Esophagus (tissue), 2 donors: ENCODE measurements around the gene AP1B1. TPM values are rescaled to one million over a fixed set of nuclear protein-coding genes. Genes with fewer than 3 reads are reported as not detected.

Source experiments
- H3K27ac ChIP-seq, 2 donors: one replicate each; pipeline ENCODE4 v1.5.1; 2013; ENCODE audit warnings: low read depth in 2 of 2, mild to moderate bottlenecking in 2 of 2, inconsistent platforms in 1 of 2, low read length in 1 of 2, moderate library complexity in 1 of 2
- H3K27me3 ChIP-seq, 2 donors: one replicate each; pipeline ENCODE4 v1.6.1; 2013; ENCODE audit warnings: low read length in 2 of 2, control low read depth in 1 of 2, mild to moderate bottlenecking in 1 of 2; ENCODE audit not compliant: insufficient read depth in 2 of 2, control insufficient read depth in 1 of 2
- H3K36me3 ChIP-seq, 2 donors: one replicate each; pipeline ENCODE4 v1.6.1; 2013; ENCODE audit warnings: low read length in 1 of 2; ENCODE audit not compliant: control insufficient read depth in 2 of 2, insufficient read depth in 2 of 2
- H3K4me1 ChIP-seq, 2 donors: one replicate each; pipeline ENCODE4 v1.6.1; 2013; ENCODE audit warnings: low read length in 1 of 2; ENCODE audit not compliant: control insufficient read depth in 2 of 2, insufficient read depth in 2 of 2
- H3K4me3 ChIP-seq, 2 donors: one replicate each; pipeline ENCODE4 v1.5.1; 2013; ENCODE audit warnings: low read length in 2 of 2, mild to moderate bottlenecking in 2 of 2, low read depth in 1 of 2, moderate library complexity in 1 of 2
- H3K9me3 ChIP-seq, 2 donors: one replicate each; pipeline ENCODE4 v1.6.1; 2013; ENCODE audit warnings: mild to moderate bottlenecking in 2 of 2, low read depth in 1 of 2, low read length in 1 of 2, moderate library complexity in 1 of 2; ENCODE audit not compliant: control insufficient read depth in 2 of 2, insufficient read depth in 1 of 2
- WGBS, 2 donors: extraction: QIAGEN DNeasy Blood & Tissue Kit; methylation state at CpG; one replicate each; pipeline ENCODE4 v1.1.7; 2013; 5-methylcytosine and 5-hydroxymethylcytosine counted together
- polyA plus RNA-seq, 2 donors: library from polyadenylated mRNA; stranded (reverse); fragments of 200-250 nt; gene quantifications; one replicate each; pipeline ENCODE4 v1.2.3, GENCODE V29; 2013
- donor health status: healthy with polysubstance abuse.
- donor health status: Bipolar disorder and iron deficiency.

AP1B1 gene
- polyA plus RNA-seq, 2 donors = 32.0 to 44.6 TPM

- Histone ChIP-seq H3K27ac (no peak overlapping the region), H3K9me3 (no peaks in the 10 kb centered on the region), H3K36me3 (peaks cover 3 to 24% of the 10 kb centered on the region in 2 donors), H3K4me3 (no peak overlapping the region), H3K4me1 (no peaks in the 10 kb centered on the region), H3K27me3 (no peaks in the 10 kb centered on the region)
Measured at GRCh38 chr22:29323641-29324040, 64.7 kb downstream of the AP1B1 start.

GRCh38 chr22:29320546-29320945 is 67.8 kb downstream of the AP1B1 start:
- no peaks in the 10 kb centered on the region for H3K9me3 ChIP-seq
- H3K36me3 ChIP-seq = no peaks in the 10 kb centered on the region
- no peaks in the 10 kb centered on the region for H3K4me1 ChIP-seq
- 65 to 70% methylated on average over 1 of the region's 1 CpG for WGBS, 2 donors
- H3K4me3 ChIP-seq = no peak overlapping the region
- peaks cover 0 to 2% of the 10 kb centered on the region in 2 donors for H3K27me3 ChIP-seq
- H3K27ac ChIP-seq = no peak overlapping the region

- H3K4me1 ChIP-seq = peaks cover 2 to 11% of the 10 kb centered on the region in 2 donors
- peaks cover 0 to 15% of the 10 kb centered on the region in 2 donors for H3K27me3 ChIP-seq
- H3K36me3 ChIP-seq = no peaks in the 10 kb centered on the region
- H3K4me3 ChIP-seq = no peak overlapping the region
- H3K27ac ChIP-seq = no peak overlapping the region
- no peaks in the 10 kb centered on the region for H3K9me3 ChIP-seq
- WGBS, 2 donors = 79 to 85% methylated on average over 2 of the region's 2 CpGs
Measured at GRCh38 chr22:29319072-29319471, 69.3 kb downstream of the AP1B1 start.

DNA sequence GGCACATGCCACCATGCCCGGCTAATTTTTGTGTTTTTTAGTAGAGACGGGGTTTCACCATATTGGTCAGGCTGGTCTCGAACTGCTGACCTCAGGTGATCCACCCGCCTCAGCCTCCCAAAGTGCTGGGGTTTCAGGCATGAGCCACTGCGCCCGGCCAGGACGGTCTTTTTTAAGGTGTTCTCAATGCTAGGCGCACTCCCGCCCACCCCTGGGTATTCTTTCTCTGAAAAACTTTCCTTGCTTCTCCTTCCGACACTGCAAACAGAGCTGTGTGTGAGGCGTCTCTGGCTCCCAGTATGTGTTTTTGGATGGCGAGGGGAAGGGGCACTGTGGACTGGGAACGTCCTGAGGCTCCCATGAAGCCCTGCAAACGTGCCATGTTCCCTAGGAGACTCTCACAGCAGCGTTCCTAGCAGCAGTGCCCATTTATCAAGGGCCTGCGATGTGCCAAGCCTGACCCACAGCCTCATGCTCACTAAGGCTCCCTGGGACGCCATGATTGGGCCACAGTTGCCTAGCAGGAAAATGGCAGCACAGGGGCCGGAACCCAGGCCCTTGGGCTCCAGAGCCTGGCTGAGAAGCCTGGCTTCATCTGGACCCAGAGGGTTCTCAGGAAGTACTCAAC is 70.4 kb downstream of the AP1B1 start:
- no peaks in the 10 kb centered on the region for H3K9me3 ChIP-seq
- no peaks in the 10 kb centered on the region for H3K36me3 ChIP-seq
- peaks cover 6 to 22% of the 10 kb centered on the region in 2 donors for H3K4me1 ChIP-seq
- no peak overlapping the region for H3K4me3 ChIP-seq
- H3K27me3 ChIP-seq = peaks cover 0 to 20% of the 10 kb centered on the region in 2 donors
- 92 to 94% methylated on average over 18 of the region's 18 CpGs for WGBS, 2 donors
- no peak overlapping the region for H3K27ac ChIP-seq

DNA sequence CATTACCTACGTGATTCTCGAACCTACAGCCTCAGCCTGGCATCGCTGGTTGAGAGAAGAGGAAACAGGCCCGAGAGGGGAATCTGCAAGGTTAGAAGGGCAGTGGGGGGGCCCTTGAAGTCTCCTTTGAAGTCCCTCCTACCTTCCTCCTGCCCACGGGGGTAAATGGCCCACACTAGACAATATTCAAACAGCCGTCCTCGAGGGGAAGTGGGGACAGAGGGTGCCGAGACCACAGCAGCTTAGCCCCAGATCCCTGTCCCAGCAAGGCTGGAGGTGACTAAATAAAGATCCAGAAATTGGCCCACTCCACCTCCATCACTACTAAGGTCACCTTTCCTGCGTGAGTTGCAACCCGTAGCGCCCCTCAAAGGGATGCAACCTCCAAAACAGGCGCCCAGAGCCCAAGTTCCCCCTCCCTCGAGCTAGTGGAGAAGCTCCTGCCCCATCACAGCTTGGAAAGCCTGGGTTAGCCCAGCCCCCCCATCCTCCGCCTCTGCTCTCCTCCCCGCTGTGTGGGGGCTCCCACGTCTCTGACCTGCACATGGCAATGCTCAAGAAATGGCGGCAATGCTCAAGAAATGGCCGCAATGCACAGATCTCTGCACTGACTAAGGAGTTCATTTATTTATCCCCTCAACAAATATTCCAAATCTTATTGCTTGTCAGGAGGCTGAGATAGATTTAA is 72.1 kb downstream of the AP1B1 start:
- no peaks in the 10 kb centered on the region for H3K36me3 ChIP-seq
- H3K9me3 ChIP-seq = no peaks in the 10 kb centered on the region
- no peak overlapping the region for H3K4me3 ChIP-seq
- H3K4me1 ChIP-seq = peaks cover 8 to 27% of the 10 kb centered on the region in 2 donors
- 63 to 67% methylated on average over 18 of the region's 18 CpGs for WGBS, 2 donors
- H3K27me3 ChIP-seq = peaks cover 0 to 20% of the 10 kb centered on the region in 2 donors
- H3K27ac ChIP-seq = no peak overlapping the region

DNA sequence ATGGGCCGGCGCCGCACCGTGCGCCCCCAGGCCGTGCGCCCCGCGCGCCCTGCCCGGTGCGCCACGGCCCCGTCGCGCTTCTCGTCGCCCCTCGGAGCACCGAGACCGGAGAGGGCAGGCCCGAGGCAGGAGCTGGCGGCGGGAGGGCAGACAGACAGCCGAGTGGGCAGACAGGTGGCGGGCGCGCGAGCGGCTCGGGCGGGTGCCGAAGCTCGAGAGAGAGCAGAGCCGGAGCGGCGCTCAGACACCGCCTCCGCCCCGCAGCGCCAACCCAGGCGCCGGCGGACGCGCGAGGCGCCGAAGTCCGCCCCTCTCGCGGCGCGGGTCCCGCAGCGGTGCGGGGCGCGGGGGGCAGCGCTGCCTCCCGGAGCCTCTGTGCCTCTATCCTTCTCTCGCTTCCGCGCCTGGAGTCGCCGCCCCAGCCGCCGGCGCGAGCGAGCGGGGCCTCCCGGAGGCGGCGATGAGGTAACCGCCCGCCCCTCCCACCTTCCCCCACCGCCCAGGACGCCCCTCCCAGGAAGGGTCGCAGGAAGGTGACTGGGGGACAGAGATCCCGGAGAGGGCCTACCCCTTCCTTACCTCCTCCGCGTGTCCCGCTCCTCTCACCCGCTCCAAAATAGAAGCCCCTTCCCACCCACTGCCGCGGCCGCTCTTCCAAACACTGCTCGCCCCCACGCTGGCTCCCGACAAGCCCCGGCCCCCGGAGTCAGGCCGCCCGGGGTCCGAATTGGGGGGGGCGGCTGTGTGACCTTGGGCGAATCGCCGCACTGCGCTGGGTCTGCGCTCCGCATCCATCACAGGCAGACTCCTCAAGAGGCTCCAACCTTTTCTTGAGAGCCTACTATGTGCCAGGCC is 72.9 kb downstream of the AP1B1 start, which contains the start of gene RASL10A:
Gene RASL10A (minus strand): TSS at position 412 of the 855 bp plus-strand sequence. CDS start 451 bp downstream, outside the sequence.
- Histone ChIP-seq H3K27ac (no peak within 1 kb of the TSS), H3K9me3 (no peaks in the 10 kb centered on the region), H3K4me1 (peaks cover 13 to 34% of the 10 kb centered on the region in 2 donors), H3K4me3 (peak within 1 kb of the TSS; percentile 22 to 46), H3K27me3 (peaks cover 0 to 20% of the 10 kb centered on the region in 2 donors), H3K36me3 (no peaks in the 10 kb centered on the region)
- WGBS, 2 donors = 6% methylated on average over 83 to 103 of the region's 103 CpGs

DNA sequence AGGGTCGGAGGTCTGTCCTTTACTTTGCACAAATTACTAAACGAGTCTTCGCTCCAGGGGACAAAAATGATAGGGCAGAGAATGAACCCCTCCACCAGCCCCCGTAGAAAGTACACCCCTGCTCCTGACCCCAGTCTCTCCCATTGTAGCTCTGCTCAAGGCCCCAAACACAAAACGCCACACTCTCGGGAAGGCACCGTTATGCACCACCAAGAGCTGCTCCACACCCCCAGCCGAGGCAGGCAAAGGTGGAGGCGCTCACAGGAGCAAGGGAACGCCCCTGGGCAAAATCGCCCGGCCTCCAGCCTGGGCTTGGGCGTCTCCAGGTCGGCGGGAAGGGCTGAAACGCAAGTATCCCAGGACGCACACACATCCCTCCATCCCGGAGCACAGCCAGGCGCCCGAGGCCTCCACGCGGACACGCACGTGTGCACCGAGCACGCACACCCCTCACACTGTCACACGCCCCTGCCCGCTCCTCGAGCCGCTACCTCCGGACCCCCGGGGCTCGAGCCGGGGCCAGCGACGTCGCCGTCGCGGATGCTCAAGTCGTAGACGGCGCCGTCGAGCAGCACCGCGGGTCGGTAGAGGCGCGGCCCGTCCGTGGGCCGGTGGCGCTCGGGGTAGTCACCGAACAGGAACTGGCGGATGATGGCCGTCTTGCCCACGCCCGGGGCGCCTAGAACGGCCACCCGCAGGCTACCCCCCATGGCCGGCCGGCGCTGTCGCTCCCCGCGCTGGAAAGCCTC is 73.7 kb downstream of the AP1B1 start:
- no peaks in the 10 kb centered on the region for H3K36me3 ChIP-seq
- no peaks in the 10 kb centered on the region for H3K9me3 ChIP-seq
- peaks cover 0 to 20% of the 10 kb centered on the region in 2 donors for H3K27me3 ChIP-seq
- peak overlapping the region; percentile 22 to 46 for H3K4me3 ChIP-seq
- peaks cover 13 to 38% of the 10 kb centered on the region in 2 donors for H3K4me1 ChIP-seq
- 3% methylated on average over 59 to 69 of the region's 69 CpGs for WGBS, 2 donors
- H3K27ac ChIP-seq = no peak overlapping the region

DNA sequence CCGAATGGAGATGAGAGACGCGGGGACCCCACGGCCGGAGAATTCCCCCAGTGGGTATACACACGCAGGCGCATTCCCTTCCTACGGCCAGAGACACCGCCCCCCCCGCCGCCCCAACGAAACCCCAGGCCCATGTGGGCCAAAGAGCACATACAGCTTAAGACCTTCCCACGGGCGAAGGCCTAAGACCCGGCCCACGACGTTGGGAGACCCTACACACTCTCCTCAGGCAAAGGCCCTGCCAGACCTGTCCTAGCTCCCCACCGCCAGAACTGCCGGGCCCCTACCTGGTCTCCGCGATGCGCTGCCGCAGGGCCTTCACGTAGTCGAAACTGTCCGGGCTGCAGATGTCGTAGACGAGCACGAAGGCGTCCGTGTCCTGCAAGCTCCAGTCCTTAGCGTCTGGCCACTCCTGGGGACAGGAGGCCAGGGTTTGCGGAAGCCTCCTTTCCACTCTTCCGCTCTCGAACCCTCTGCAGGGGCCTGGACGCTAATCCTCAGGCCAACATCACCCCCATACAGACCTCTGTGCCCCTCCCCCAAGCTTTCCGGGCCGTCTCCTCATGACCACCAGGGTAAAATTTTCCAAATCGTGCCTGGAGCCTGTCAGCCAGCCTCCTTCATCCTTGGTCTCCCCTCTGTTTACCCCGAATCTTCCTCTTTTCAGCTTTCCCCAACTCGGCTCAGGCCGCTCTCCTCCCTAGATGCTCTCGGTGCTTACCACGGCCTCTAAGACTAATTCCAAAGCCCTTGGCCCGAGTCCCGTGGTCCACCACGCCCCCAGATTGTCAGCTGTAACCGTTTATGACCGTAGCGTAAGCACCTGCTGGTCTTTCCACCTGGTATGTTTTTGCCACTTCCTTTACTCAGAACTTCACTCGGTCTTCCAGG is 74.5 kb downstream of the AP1B1 start:
- Histone ChIP-seq H3K4me3 (peak overlapping the region in 1 of 2 donors; percentile 46), H3K4me1 (peaks cover 17 to 42% of the 10 kb centered on the region in 2 donors), H3K36me3 (no peaks in the 10 kb centered on the region), H3K27me3 (peaks cover 0 to 20% of the 10 kb centered on the region in 2 donors), H3K27ac (no peak overlapping the region), H3K9me3 (no peaks in the 10 kb centered on the region)
- WGBS, 2 donors = 22 to 27% methylated on average over 47 to 51 of the region's 51 CpGs
